Measurements from ENCODE around the gene ERGIC1.
"Not testable (repeated sequence)": the region's sequence is repeated elsewhere in the genome, so short reads cannot be mapped to it uniquely, and the experiment has no call there.

ERGIC1 gene

GRCh38 chr5:172830876-172831662 is 3.0 kb upstream of the ERGIC1 start:
- no peak for DNase-seq

- no peak for DNase-seq
These were observed 1.4 kb upstream of the ERGIC1 start for GRCh38 chr5:172832383-172833315.

- no peak for DNase-seq
These were observed 722 bp upstream of the ERGIC1 start for GRCh38 chr5:172833372-172833685.

GRCh38 chr5:172834415-172835289 is 601 bp downstream of the ERGIC1 start:
- no peak for DNase-seq

- DNase-seq, result no peak
These were observed 1.4 kb downstream of the ERGIC1 start for GRCh38 chr5:172835290-172835993.

GRCh38 chr5:172835994-172836356 is 1.9 kb downstream of the ERGIC1 start:
- DNase-seq, result no peak

GRCh38 chr5:172837640-172838039 is 3.6 kb downstream of the ERGIC1 start:
- peak; percentile 70 for DNase-seq

- no peak for DNase-seq
These were observed 4.3 kb downstream of the ERGIC1 start for GRCh38 chr5:172838151-172838875.

GRCh38 chr5:172839669-172840431 is 5.8 kb downstream of the ERGIC1 start:
- DNase-seq, result no peak

- DNase-seq, result peak; percentile 11
These were observed 6.5 kb downstream of the ERGIC1 start for GRCh38 chr5:172840432-172841154.

GRCh38 chr5:172841256-172841655 is 7.2 kb downstream of the ERGIC1 start:
- peak; percentile 37 for DNase-seq

GRCh38 chr5:172843825-172844576 is 9.9 kb downstream of the ERGIC1 start:
- DNase-seq, result no peak

- no peak for DNase-seq
These were observed 10.5 kb downstream of the ERGIC1 start for GRCh38 chr5:172844577-172844838.

GRCh38 chr5:172845154-172845553 is 11.1 kb downstream of the ERGIC1 start:
- no peak for DNase-seq

- no peak for DNase-seq
These were observed 11.5 kb downstream of the ERGIC1 start for GRCh38 chr5:172845576-172845975.

- no peak for DNase-seq
These were observed 12.2 kb downstream of the ERGIC1 start for GRCh38 chr5:172846249-172846648.

GRCh38 chr5:172846677-172847076 is 12.6 kb downstream of the ERGIC1 start:
- no peak for DNase-seq

- not testable (repeated sequence) for DNase-seq
These were observed 13.5 kb downstream of the ERGIC1 start for GRCh38 chr5:172847584-172847983.

GRCh38 chr5:172848419-172848818 is 14.4 kb downstream of the ERGIC1 start:
- no peak for DNase-seq

All from COR-L47 (cell line).